Measurements from ENCODE around the gene C12orf56.

Gene C12orf56

GRCh38 chr12:64390275-64390851 is at the start of gene C12orf56:
TSS of gene C12orf56 (minus strand) at chr12:64390758. CDS start at chr12:64390565, 193 bp downstream.
- peaks cover 0 to 12% (median 9%) of the 10 kb centered on the region in 5 donors for H3K4me1 ChIP-seq (ENCODE audit: control insufficient read depth in 5 of 5, insufficient read depth in 5 of 5, low read length in 5 of 5)
- peaks cover 4 to 15% (median 11%) of the 10 kb centered on the region in 5 donors for H3K27me3 ChIP-seq (ENCODE audit: control insufficient read depth in 5 of 5, insufficient read depth in 4 of 5, low read length in 5 of 5)
- H3K27ac ChIP-seq (ENCODE audit: low read depth, low read length): no peak within 1 kb of the TSS
- no peaks in the 10 kb centered on the region for H3K9me3 ChIP-seq (ENCODE audit: control insufficient read depth in 5 of 5, low read length in 5 of 5)
- H3K4me3 ChIP-seq (ENCODE audit: low read depth in 1 of 5, low read length in 5 of 5): peak within 1 kb of the TSS in 4 of 5 donors; percentile 52 to 64 (median 56)
- H3K36me3 ChIP-seq (ENCODE audit: control insufficient read depth in 5 of 5, insufficient read depth in 5 of 5, low read length in 5 of 5): no peaks in the 10 kb centered on the region
- H3K9ac ChIP-seq (ENCODE audit: low read length in 5 of 5): peak within 1 kb of the TSS in 1 of 5 donors; percentile 25

- no peak overlapping the region for H3K27ac ChIP-seq (ENCODE audit: low read depth, low read length)
- no peaks in the 10 kb centered on the region for H3K27me3 ChIP-seq (ENCODE audit: control insufficient read depth in 5 of 5, insufficient read depth in 4 of 5, low read length in 5 of 5)
- no peak overlapping the region for H3K9ac ChIP-seq (ENCODE audit: low read length in 5 of 5)
- H3K4me3 ChIP-seq (ENCODE audit: low read depth in 1 of 5, low read length in 5 of 5): no peak overlapping the region
- no peaks in the 10 kb centered on the region for H3K4me1 ChIP-seq (ENCODE audit: control insufficient read depth in 5 of 5, insufficient read depth in 5 of 5, low read length in 5 of 5)
- peaks cover 42 to 72% (median 67%) of the 10 kb centered on the region in 5 donors for H3K36me3 ChIP-seq (ENCODE audit: control insufficient read depth in 5 of 5, insufficient read depth in 5 of 5, low read length in 5 of 5)
- H3K9me3 ChIP-seq (ENCODE audit: control insufficient read depth in 5 of 5, low read length in 5 of 5): no peaks in the 10 kb centered on the region
Observed at GRCh38 chr12:64440100-64440499, 49.5 kb upstream of the C12orf56 start.

- peaks cover 60 to 96% (median 86%) of the 10 kb centered on the region in 5 donors for H3K36me3 ChIP-seq (ENCODE audit: control insufficient read depth in 5 of 5, insufficient read depth in 5 of 5, low read length in 5 of 5)
- no peaks in the 10 kb centered on the region for H3K27me3 ChIP-seq (ENCODE audit: control insufficient read depth in 5 of 5, insufficient read depth in 4 of 5, low read length in 5 of 5)
- H3K9ac ChIP-seq (ENCODE audit: low read length in 5 of 5): no peak overlapping the region
- H3K4me3 ChIP-seq (ENCODE audit: low read depth in 1 of 5, low read length in 5 of 5): no peak overlapping the region
- H3K9me3 ChIP-seq (ENCODE audit: control insufficient read depth in 5 of 5, low read length in 5 of 5): no peaks in the 10 kb centered on the region
- H3K4me1 ChIP-seq (ENCODE audit: control insufficient read depth in 5 of 5, insufficient read depth in 5 of 5, low read length in 5 of 5): no peaks in the 10 kb centered on the region
- H3K27ac ChIP-seq (ENCODE audit: low read depth, low read length): no peak overlapping the region
Observed at GRCh38 chr12:64433915-64434314, 43.4 kb upstream of the C12orf56 start.

GRCh38 chr12:64431791-64432190 is 41.2 kb upstream of the C12orf56 start:
- Histone ChIP-seq H3K36me3 (ENCODE audit: control insufficient read depth in 5 of 5, insufficient read depth in 5 of 5, low read length in 5 of 5) (peaks cover 60 to 95% (median 85%) of the 10 kb centered on the region in 5 donors), H3K9ac (ENCODE audit: low read length in 5 of 5) (no peak overlapping the region), H3K4me3 (ENCODE audit: low read depth in 1 of 5, low read length in 5 of 5) (no peak overlapping the region), H3K27me3 (ENCODE audit: control insufficient read depth in 5 of 5, insufficient read depth in 4 of 5, low read length in 5 of 5) (no peaks in the 10 kb centered on the region), H3K4me1 (ENCODE audit: control insufficient read depth in 5 of 5, insufficient read depth in 5 of 5, low read length in 5 of 5) (no peaks in the 10 kb centered on the region), H3K9me3 (ENCODE audit: control insufficient read depth in 5 of 5, low read length in 5 of 5) (no peaks in the 10 kb centered on the region), H3K27ac (ENCODE audit: low read depth, low read length) (no peak overlapping the region)

- Histone ChIP-seq H3K4me1 (ENCODE audit: control insufficient read depth in 5 of 5, insufficient read depth in 5 of 5, low read length in 5 of 5) (no peaks in the 10 kb centered on the region), H3K9ac (ENCODE audit: low read length in 5 of 5) (no peak overlapping the region), H3K4me3 (ENCODE audit: low read depth in 1 of 5, low read length in 5 of 5) (no peak overlapping the region), H3K9me3 (ENCODE audit: control insufficient read depth in 5 of 5, low read length in 5 of 5) (no peaks in the 10 kb centered on the region), H3K27me3 (ENCODE audit: control insufficient read depth in 5 of 5, insufficient read depth in 4 of 5, low read length in 5 of 5) (no peaks in the 10 kb centered on the region), H3K27ac (ENCODE audit: low read depth, low read length) (no peak overlapping the region), H3K36me3 (ENCODE audit: control insufficient read depth in 5 of 5, insufficient read depth in 5 of 5, low read length in 5 of 5) (peaks cover 64 to 95% (median 83%) of the 10 kb centered on the region in 5 donors)
Observed at GRCh38 chr12:64430886-64431285, 40.3 kb upstream of the C12orf56 start.

GRCh38 chr12:64428956-64429355 is 38.4 kb upstream of the C12orf56 start:
- Histone ChIP-seq H3K9me3 (ENCODE audit: control insufficient read depth in 5 of 5, low read length in 5 of 5) (no peaks in the 10 kb centered on the region), H3K36me3 (ENCODE audit: control insufficient read depth in 5 of 5, insufficient read depth in 5 of 5, low read length in 5 of 5) (peaks cover 66 to 95% (median 84%) of the 10 kb centered on the region in 5 donors), H3K4me1 (ENCODE audit: control insufficient read depth in 5 of 5, insufficient read depth in 5 of 5, low read length in 5 of 5) (no peaks in the 10 kb centered on the region), H3K27ac (ENCODE audit: low read depth, low read length) (no peak overlapping the region), H3K9ac (ENCODE audit: low read length in 5 of 5) (peak overlapping the region in 1 of 5 donors; percentile 4), H3K4me3 (ENCODE audit: low read depth in 1 of 5, low read length in 5 of 5) (no peak overlapping the region), H3K27me3 (ENCODE audit: control insufficient read depth in 5 of 5, insufficient read depth in 4 of 5, low read length in 5 of 5) (no peaks in the 10 kb centered on the region)

- Histone ChIP-seq H3K9ac (ENCODE audit: low read length in 5 of 5) (no peak overlapping the region), H3K36me3 (ENCODE audit: control insufficient read depth in 5 of 5, insufficient read depth in 5 of 5, low read length in 5 of 5) (peaks cover 62 to 95% (median 82%) of the 10 kb centered on the region in 5 donors), H3K27me3 (ENCODE audit: control insufficient read depth in 5 of 5, insufficient read depth in 4 of 5, low read length in 5 of 5) (no peaks in the 10 kb centered on the region), H3K9me3 (ENCODE audit: control insufficient read depth in 5 of 5, low read length in 5 of 5) (no peaks in the 10 kb centered on the region), H3K4me1 (ENCODE audit: control insufficient read depth in 5 of 5, insufficient read depth in 5 of 5, low read length in 5 of 5) (no peaks in the 10 kb centered on the region), H3K27ac (ENCODE audit: low read depth, low read length) (no peak overlapping the region), H3K4me3 (ENCODE audit: low read depth in 1 of 5, low read length in 5 of 5) (no peak overlapping the region)
Observed at GRCh38 chr12:64427988-64428387, 37.4 kb upstream of the C12orf56 start.

- Histone ChIP-seq H3K4me3 (ENCODE audit: low read depth in 1 of 5, low read length in 5 of 5) (peak overlapping the region in 2 of 5 donors; percentile 0 to 2), H3K27ac (ENCODE audit: low read depth, low read length) (no peak overlapping the region), H3K9me3 (ENCODE audit: control insufficient read depth in 5 of 5, low read length in 5 of 5) (no peaks in the 10 kb centered on the region), H3K4me1 (ENCODE audit: control insufficient read depth in 5 of 5, insufficient read depth in 5 of 5, low read length in 5 of 5) (no peaks in the 10 kb centered on the region), H3K27me3 (ENCODE audit: control insufficient read depth in 5 of 5, insufficient read depth in 4 of 5, low read length in 5 of 5) (no peaks in the 10 kb centered on the region), H3K9ac (ENCODE audit: low read length in 5 of 5) (no peak overlapping the region), H3K36me3 (ENCODE audit: control insufficient read depth in 5 of 5, insufficient read depth in 5 of 5, low read length in 5 of 5) (peaks cover 54 to 91% (median 69%) of the 10 kb centered on the region in 5 donors)
Observed at GRCh38 chr12:64419696-64420095, 29.1 kb upstream of the C12orf56 start.

- Histone ChIP-seq H3K27ac (ENCODE audit: low read depth, low read length) (no peak overlapping the region), H3K27me3 (ENCODE audit: control insufficient read depth in 5 of 5, insufficient read depth in 4 of 5, low read length in 5 of 5) (no peaks in the 10 kb centered on the region), H3K9me3 (ENCODE audit: control insufficient read depth in 5 of 5, low read length in 5 of 5) (no peaks in the 10 kb centered on the region), H3K4me1 (ENCODE audit: control insufficient read depth in 5 of 5, insufficient read depth in 5 of 5, low read length in 5 of 5) (no peaks in the 10 kb centered on the region), H3K9ac (ENCODE audit: low read length in 5 of 5) (no peak overlapping the region), H3K4me3 (ENCODE audit: low read depth in 1 of 5, low read length in 5 of 5) (no peak overlapping the region), H3K36me3 (ENCODE audit: control insufficient read depth in 5 of 5, insufficient read depth in 5 of 5, low read length in 5 of 5) (peaks cover 58 to 89% (median 66%) of the 10 kb centered on the region in 5 donors)
Observed at GRCh38 chr12:64418209-64418608, 27.7 kb upstream of the C12orf56 start.

GRCh38 chr12:64413884-64414283 is 23.3 kb upstream of the C12orf56 start:
- H3K9ac ChIP-seq (ENCODE audit: low read length in 5 of 5): no peak overlapping the region
- no peak overlapping the region for H3K27ac ChIP-seq (ENCODE audit: low read depth, low read length)
- peaks cover 48 to 80% (median 65%) of the 10 kb centered on the region in 5 donors for H3K36me3 ChIP-seq (ENCODE audit: control insufficient read depth in 5 of 5, insufficient read depth in 5 of 5, low read length in 5 of 5)
- no peaks in the 10 kb centered on the region for H3K27me3 ChIP-seq (ENCODE audit: control insufficient read depth in 5 of 5, insufficient read depth in 4 of 5, low read length in 5 of 5)
- no peak overlapping the region for H3K4me3 ChIP-seq (ENCODE audit: low read depth in 1 of 5, low read length in 5 of 5)
- H3K4me1 ChIP-seq (ENCODE audit: control insufficient read depth in 5 of 5, insufficient read depth in 5 of 5, low read length in 5 of 5): no peaks in the 10 kb centered on the region
- no peaks in the 10 kb centered on the region for H3K9me3 ChIP-seq (ENCODE audit: control insufficient read depth in 5 of 5, low read length in 5 of 5)

All from subcutaneous abdominal adipose tissue (tissue), 5 donors.